Kidney (tissue), 14 donors: ENCODE data around the gene N4BP3. TPM values are rescaled to one million over a fixed set of nuclear protein-coding genes. Genes with fewer than 3 reads are reported as not detected.
A peak's percentile ranks its signal among the peaks of the same experiment; 100 is the strongest.

Experiments used
- DNase-seq, 5 donors: peaks; one replicate each; pipeline ENCODE4 v3.0.0-alpha.2; 2013 to 2020
- FAIRE-seq: peaks from 2 replicates; lab custom pipeline; 2012; peaks lifted over from hg19 to GRCh38; lab: Jason Lieb, UNC
- H3K27ac ChIP-seq, 2 donors: one replicate each; pipeline ENCODE4 v1.7.0; 2013; ENCODE audit warnings: low read depth in 2 of 2, low read length in 2 of 2, inconsistent platforms in 1 of 2
- H3K27me3 ChIP-seq: one replicate; pipeline ENCODE4 v1.7.1; 2013; ENCODE audit warnings: low read length, inconsistent platforms; ENCODE audit not compliant: control insufficient read depth, insufficient read depth
- H3K36me3 ChIP-seq, 3 donors: one replicate each; pipeline versions ENCODE4 v1.7.0 to v1.7.1; 2013; ENCODE audit warnings: low read length in 3 of 3, control low read depth in 1 of 3, inconsistent platforms in 1 of 3; ENCODE audit not compliant: insufficient read depth in 3 of 3, control insufficient read depth in 2 of 3
- H3K4me1 ChIP-seq, 3 donors: one replicate each; pipeline versions ENCODE4 v1.7.0 to v1.7.1; 2013; ENCODE audit warnings: low read length in 3 of 3, inconsistent platforms in 1 of 3, low read depth in 1 of 3; ENCODE audit not compliant: control insufficient read depth in 2 of 3, insufficient read depth in 2 of 3
- H3K4me3 ChIP-seq, 3 donors: one replicate each; pipeline versions ENCODE4 v1.7.0 to v1.8.1; 2013; ENCODE audit warnings: low read length in 3 of 3, control low read depth in 1 of 3, inconsistent platforms in 1 of 3
- H3K9ac ChIP-seq, 3 donors: one replicate each; pipeline versions ENCODE4 v1.7.0 to v1.7.1; 2013; ENCODE audit warnings: low read length in 3 of 3, control low read depth in 1 of 3, inconsistent platforms in 1 of 3
- H3K9me3 ChIP-seq, 3 donors: one replicate each; pipeline versions ENCODE4 v1.7.0 to v1.7.1; 2013; ENCODE audit warnings: low read length in 3 of 3, control low read depth in 1 of 3, inconsistent platforms in 1 of 3; ENCODE audit not compliant: control insufficient read depth in 2 of 3, insufficient read depth in 1 of 3
- intact Hi-C: fragments of 100-400 bp; cut with DNase I; formaldehyde crosslinking; loops from one replicate; pipeline ENCODE4 v1.11.1; 2022
- polyA plus RNA-seq: library from polyadenylated mRNA; stranded (reverse); fragments of 350-450 nt; fragmentation: Illumina TruSeq; extraction: RNeasy Lipid Tissue Mini Kit (QIAGEN cat#74804); gene quantifications from one replicate; pipeline ENCODE4 v1.2.3, GENCODE V29; 2014; ENCODE audit warnings: low read depth, low replicate concordance; ENCODE audit not compliant: insufficient read depth
- total RNA-seq: library from RNA; stranded (reverse); fragmentation: NEBNext Ultra II Directional; extraction: Animal tissue kit (Norgen Biotek cat#: 25700); gene quantifications from one replicate; pipeline ENCODE4 v1.2.1, GENCODE V29; 2021
- TF ChIP-seq, protein P1 (sequence below): IDR thresholded peaks from 3 replicates; pipeline ENCODE4 v1.5.1; 2012; ENCODE audit warnings: mild to moderate bottlenecking, moderate library complexity, borderline replicate concordance; ENCODE audit not compliant: insufficient read depth; ENCODE audit errors: extremely low read depth
- donor health status: control.
- donor health status: control.
- donor health status: control.
- donor health status: control.
- donor health status: control.
- donor health status: DM: yes; HTN: yes; CAD: no.
- donor health status: Normal renal cell carcinoma (clear cell type).

N4BP3 gene
- total and polyA plus RNA-seq, 2 donors from 2014 or later: 2.4 to 5.6 TPM

DNA sequence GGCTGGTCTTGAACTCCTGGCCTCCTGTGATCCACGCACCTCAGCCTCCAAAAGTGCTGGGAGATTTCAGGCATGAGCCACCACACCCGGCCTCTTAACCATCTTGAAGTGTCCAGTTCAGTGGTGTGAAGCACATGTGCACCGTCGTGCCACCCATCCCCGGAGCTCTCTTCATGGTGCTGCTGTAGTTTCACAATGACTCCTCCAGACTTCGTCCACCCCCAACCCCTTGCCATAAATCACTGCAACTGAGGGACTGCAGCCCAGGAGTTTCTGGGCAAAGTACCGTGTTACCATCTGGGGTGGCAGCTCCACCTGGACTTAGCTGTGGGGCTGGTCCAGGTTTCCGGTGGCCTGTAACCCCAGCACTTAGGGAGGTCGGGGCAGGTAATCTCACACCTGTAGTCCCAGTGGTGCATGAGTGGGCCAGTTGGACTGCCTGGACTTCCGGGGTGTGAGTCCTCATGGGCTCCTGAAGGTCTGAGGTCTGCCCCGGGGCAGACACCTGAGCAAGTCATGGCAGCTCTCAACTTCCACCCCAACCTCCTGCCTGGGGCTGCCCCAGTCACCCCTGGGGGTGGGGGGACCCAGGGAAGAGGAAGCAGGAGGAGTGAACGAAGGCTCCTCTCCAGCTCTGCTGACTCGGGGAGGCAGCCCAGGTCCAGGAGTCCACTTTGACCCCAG is 6.6 kb upstream of the N4BP3 start:
- H3K9me3 ChIP-seq: no peaks in the 10 kb centered on the region
- TF ChIP-seq, protein P1, sequence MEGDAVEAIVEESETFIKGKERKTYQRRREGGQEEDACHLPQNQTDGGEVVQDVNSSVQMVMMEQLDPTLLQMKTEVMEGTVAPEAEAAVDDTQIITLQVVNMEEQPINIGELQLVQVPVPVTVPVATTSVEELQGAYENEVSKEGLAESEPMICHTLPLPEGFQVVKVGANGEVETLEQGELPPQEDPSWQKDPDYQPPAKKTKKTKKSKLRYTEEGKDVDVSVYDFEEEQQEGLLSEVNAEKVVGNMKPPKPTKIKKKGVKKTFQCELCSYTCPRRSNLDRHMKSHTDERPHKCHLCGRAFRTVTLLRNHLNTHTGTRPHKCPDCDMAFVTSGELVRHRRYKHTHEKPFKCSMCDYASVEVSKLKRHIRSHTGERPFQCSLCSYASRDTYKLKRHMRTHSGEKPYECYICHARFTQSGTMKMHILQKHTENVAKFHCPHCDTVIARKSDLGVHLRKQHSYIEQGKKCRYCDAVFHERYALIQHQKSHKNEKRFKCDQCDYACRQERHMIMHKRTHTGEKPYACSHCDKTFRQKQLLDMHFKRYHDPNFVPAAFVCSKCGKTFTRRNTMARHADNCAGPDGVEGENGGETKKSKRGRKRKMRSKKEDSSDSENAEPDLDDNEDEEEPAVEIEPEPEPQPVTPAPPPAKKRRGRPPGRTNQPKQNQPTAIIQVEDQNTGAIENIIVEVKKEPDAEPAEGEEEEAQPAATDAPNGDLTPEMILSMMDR: no peak
- intact Hi-C loops: no loop called here

GRCh38 chr5:178107756-178108310 is 5.5 kb upstream of the N4BP3 start:
- intact Hi-C loops: no loop called here
- no peak for FAIRE-seq

More for the DNA sequence above, 6.6 kb upstream of the N4BP3 start:
- Histone ChIP-seq H3K27ac (no peak overlapping the region), H3K9ac (no peak overlapping the region), H3K36me3 (no peaks in the 10 kb centered on the region), H3K27me3 (no peaks in the 10 kb centered on the region), H3K4me3 (no peak overlapping the region), H3K4me1 (no peaks in the 10 kb centered on the region)
- DNase-seq (peak in 1 of 5 donors; percentile 42), FAIRE-seq (no peak)

DNA sequence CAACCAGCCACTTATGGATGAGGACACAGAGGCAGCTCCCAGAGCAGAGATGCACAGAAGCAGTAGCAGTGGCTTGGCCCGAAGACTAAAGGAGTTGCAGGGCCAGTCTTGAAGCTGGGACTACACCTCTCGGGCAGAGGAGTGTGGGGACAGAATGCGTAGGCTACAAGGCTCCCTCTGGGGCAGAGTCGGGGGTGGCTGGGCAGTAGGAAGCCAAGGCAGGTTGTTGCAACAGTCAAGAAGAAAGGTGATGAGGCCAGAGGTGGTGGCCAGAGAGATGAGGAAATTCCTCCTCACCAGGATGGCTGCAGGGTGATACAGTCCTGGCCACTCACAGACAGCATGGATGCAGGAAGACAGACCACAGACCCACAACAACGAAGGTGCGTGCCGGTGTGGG is 4.9 kb upstream of the N4BP3 start:
- no peaks in the 10 kb centered on the region for H3K4me1 ChIP-seq
- intact Hi-C loops: no loop called here
- DNase-seq: no peak
- H3K9ac ChIP-seq: no peak overlapping the region
- H3K9me3 ChIP-seq: no peaks in the 10 kb centered on the region
- H3K27me3 ChIP-seq: no peaks in the 10 kb centered on the region
- no peaks in the 10 kb centered on the region for H3K36me3 ChIP-seq
- no peak for FAIRE-seq
- H3K27ac ChIP-seq: no peak overlapping the region
- H3K4me3 ChIP-seq: no peak overlapping the region
- TF ChIP-seq, protein P1: no peak

More at GRCh38 chr5:178107756-178108310, 5.5 kb upstream of the N4BP3 start:
- peak in 1 of 5 donors; percentile 37 for DNase-seq
- no peak overlapping the region for H3K27ac ChIP-seq
- H3K4me1 ChIP-seq: no peaks in the 10 kb centered on the region
- H3K36me3 ChIP-seq: no peaks in the 10 kb centered on the region
- TF ChIP-seq, protein P1: no peak
- H3K27me3 ChIP-seq: no peaks in the 10 kb centered on the region
- no peak overlapping the region for H3K4me3 ChIP-seq
- H3K9ac ChIP-seq: no peak overlapping the region
- no peaks in the 10 kb centered on the region for H3K9me3 ChIP-seq
